IMR-90 (cell line): ENCODE measurements around the gene TPSG1. TPM values are rescaled to one million over a fixed set of nuclear protein-coding genes. Genes with fewer than 3 reads are reported as not detected.

Source experiments
- ATAC-seq: fragments of 200-7000 bp; cut with Tn5 transposase; 2 replicates; pipeline ENCODE4 v1.9.1; 2020; ENCODE audit warnings: low read depth, mild to moderate bottlenecking, moderate library complexity
- BruUV-seq: library from RNA; stranded (reverse); fragments of 400-500 nt; replicated peaks from 2 replicates; lab custom pipeline; 2021; lab: Mats Ljungman, UMichigan
- CTCF ChIA-PET: fragments of 300-600 bp; formaldehyde crosslinking; extraction: SDS; loops from one replicate; lab custom pipeline; 2021; ENCODE audit warnings: antibody characterized with exemption; lab: Yijun Ruan, JAX
- POLR2A ChIA-PET: fragments of 300-600 bp; sonication (Branson Sonifier 250); formaldehyde crosslinking; loops from one replicate; lab custom pipeline; 2022; ENCODE audit warnings: antibody characterized with exemption; ENCODE audit not compliant: unreplicated experiment; lab: Charles Lee
- DNase-seq: peaks from one replicate; pipeline ENCODE4 v3.0.0; 2013
- H2AFZ ChIP-seq: replicated peaks from 2 replicates; pipeline ENCODE3; 2013; ENCODE audit warnings: low read length, mild to moderate bottlenecking; ENCODE audit not compliant: poor library complexity
- H2AK5ac ChIP-seq: 2 replicates; pipeline ENCODE4 v1.6.1; 2013; ENCODE audit warnings: low read depth, low read length, inconsistent platforms
- H2AK9ac ChIP-seq: replicated peaks from 2 replicates; pipeline ENCODE3; 2013; ENCODE audit warnings: mild to moderate bottlenecking, low read depth, low read length, moderate library complexity; ENCODE audit not compliant: poor library complexity
- H2BK120ac ChIP-seq: 2 replicates; pipeline ENCODE4 v1.6.1; 2013; ENCODE audit warnings: low read depth, low read length, inconsistent platforms
- H2BK15ac ChIP-seq: 3 replicates; pipeline ENCODE4 v1.6.1; 2013; ENCODE audit warnings: low read depth, low read length, inconsistent platforms
- H2BK20ac ChIP-seq: 2 replicates; pipeline ENCODE4 v1.6.1; 2013; ENCODE audit warnings: low read depth, mild to moderate bottlenecking, inconsistent platforms, low read length, moderate library complexity
- H2BK5ac ChIP-seq: 2 replicates; pipeline ENCODE4 v1.6.1; 2013; ENCODE audit warnings: mild to moderate bottlenecking, low read depth, low read length, inconsistent platforms; ENCODE audit not compliant: poor library complexity, severe bottlenecking
- H3K14ac ChIP-seq: replicated peaks from 2 replicates; pipeline ENCODE4 v1.6.1; 2013; ENCODE audit warnings: low read depth, low read length, inconsistent platforms
- H3K18ac ChIP-seq: 2 replicates; pipeline ENCODE4 v1.6.1; 2013; ENCODE audit warnings: low read depth, low read length, control low read depth
- H3K23ac ChIP-seq: 2 replicates; pipeline ENCODE4 v1.6.1; 2013; ENCODE audit warnings: low read depth, low read length, inconsistent platforms
- H3K27ac ChIP-seq: 2 replicates; pipeline ENCODE4 v1.5.1; 2013; ENCODE audit warnings: mild to moderate bottlenecking, control low read depth, low read length; ENCODE audit not compliant: insufficient read depth
- H3K27me3 ChIP-seq: 2 replicates; pipeline ENCODE4 v1.6.1; 2013; ENCODE audit warnings: low read length; ENCODE audit not compliant: control insufficient read depth, insufficient read depth
- H3K36me3 ChIP-seq: 2 replicates; pipeline ENCODE4 v1.6.1; 2013; ENCODE audit warnings: low read length, mixed read lengths; ENCODE audit not compliant: control insufficient read depth, insufficient read depth
- H3K4ac ChIP-seq: 2 replicates; pipeline ENCODE4 v1.6.1; 2013; ENCODE audit warnings: low read depth, low read length, inconsistent platforms
- H3K4me1 ChIP-seq: 2 replicates; pipeline ENCODE4 v1.6.1; 2013; ENCODE audit warnings: low read length, mixed read lengths; ENCODE audit not compliant: control insufficient read depth, insufficient read depth
- H3K4me2 ChIP-seq: 2 replicates; pipeline ENCODE4 v1.6.1; 2013; ENCODE audit warnings: low read depth, mild to moderate bottlenecking, control low read depth, low read length, moderate library complexity
- H3K4me3 ChIP-seq: 2 replicates; pipeline ENCODE4 v1.5.1; 2013; ENCODE audit warnings: low read depth, mild to moderate bottlenecking, control low read depth, low read length, moderate library complexity; ENCODE audit not compliant: insufficient read depth
- H3K56ac ChIP-seq: 2 replicates; pipeline ENCODE4 v1.6.1; 2013; ENCODE audit warnings: low read length, inconsistent platforms; ENCODE audit not compliant: insufficient read depth; ENCODE audit errors: extremely low read depth
- H3K79me1 ChIP-seq, 2 experiments: 2 replicates each; pipeline ENCODE4 v1.6.1; 2013; ENCODE audit warnings: low read length in 2 of 2, inconsistent platforms in 1 of 2, low read depth in 1 of 2
- H3K9ac ChIP-seq: 2 replicates; pipeline ENCODE4 v1.6.1; 2013; ENCODE audit warnings: low read depth, low read length, control low read depth
- H3K9me1 ChIP-seq: 2 replicates; pipeline ENCODE4 v1.6.1; 2013; ENCODE audit warnings: low read length, inconsistent platforms; ENCODE audit not compliant: insufficient read depth
- H3K9me3 ChIP-seq: 2 replicates; pipeline ENCODE4 v1.6.1; 2013; ENCODE audit warnings: low read length; ENCODE audit not compliant: control insufficient read depth, insufficient read depth
- H4K20me1 ChIP-seq: 2 replicates; pipeline ENCODE4 v1.6.1; 2013; ENCODE audit warnings: low read length, inconsistent platforms; ENCODE audit not compliant: insufficient read depth
- H4K5ac ChIP-seq: 2 replicates; pipeline ENCODE4 v1.6.1; 2013; ENCODE audit warnings: mild to moderate bottlenecking, low read depth, low read length, control low read depth
- H4K8ac ChIP-seq, 2 experiments: 2 replicates each; pipeline ENCODE4 v1.6.1; 2013; ENCODE audit warnings: low read depth in 2 of 2, low read length in 2 of 2, control low read depth in 1 of 2, inconsistent platforms in 1 of 2
- H4K91ac ChIP-seq: 2 replicates; pipeline ENCODE4 v1.6.1; 2013; ENCODE audit warnings: low read depth, low read length, inconsistent platforms; ENCODE audit not compliant: insufficient read depth
- CEBPB ChIP-seq: IDR thresholded peaks from 2 replicates; pipeline ENCODE4 v1.6.1; 2012; ENCODE audit warnings: low read depth, low read length, improper control_type of control experiment
- CHD1 ChIP-seq: IDR thresholded peaks from 2 replicates; pipeline ENCODE4 v1.6.1; 2012; ENCODE audit warnings: low read depth, low read length, improper control_type of control experiment
- MAZ ChIP-seq: IDR thresholded peaks from 2 replicates; pipeline ENCODE4 v1.6.1; 2012; ENCODE audit warnings: low read depth, mild to moderate bottlenecking, low read length, improper control_type of control experiment, moderate library complexity, borderline replicate concordance
- MXI1 ChIP-seq: IDR thresholded peaks from 2 replicates; pipeline ENCODE4 v1.6.1; 2012; ENCODE audit warnings: low read depth, mild to moderate bottlenecking, low read length, moderate library complexity, borderline replicate concordance
- WGBS, 2 experiments: methylation state at CpG; one replicate each; pipeline versions ENCODE4 v1.1.5 to v1.1.7; 2013; ENCODE audit warnings: missing lambda C conversion rate in 2 of 2; ENCODE audit not compliant: insufficient read length in 1 of 2; ENCODE audit errors: extremely low coverage in 2 of 2; 5-methylcytosine and 5-hydroxymethylcytosine counted together
- dilution Hi-C: fragments of 300-500 bp; cut with HindIII; formaldehyde crosslinking; loops from one replicate; pipeline ENCODE4 v1.14.3; 2018; ENCODE audit warnings: low sequenced_read_pairs; ENCODE audit not compliant: unreplicated experiment
- in situ Hi-C: fragments of 300-500 bp; cut with MboI; formaldehyde crosslinking; loops from 3 replicates; pipeline ENCODE4 v1.14.3; 2019; ENCODE audit warnings: low sequenced_read_pairs, inconsistent platforms, mixed read lengths
- intact Hi-C: fragments of 100-400 bp; cut with micrococcal nuclease; formaldehyde crosslinking; loops from 2 replicates; pipeline ENCODE4 v1.10.0; 2022
- polyA plus RNA-seq, 3 experiments: library from polyadenylated mRNA; depleted of rRNA; stranded (reverse); fragments of >200 nt; gene quantifications; 2 replicates each; pipeline ENCODE4 v1.2.3, GENCODE V29; 2012; ENCODE audit warnings: low replicate concordance in 1 of 3
- total RNA-seq: library from RNA; depleted of rRNA; stranded (reverse); fragments of >200 nt; gene quantifications from 2 replicates; pipeline ENCODE4 v1.2.3, GENCODE V29; 2012; rRNA removed

Gene TPSG1
- total and polyA plus RNA-seq, 2 of the 4 experiments (the other 2 are of a cell fraction) = not detected

DNA sequence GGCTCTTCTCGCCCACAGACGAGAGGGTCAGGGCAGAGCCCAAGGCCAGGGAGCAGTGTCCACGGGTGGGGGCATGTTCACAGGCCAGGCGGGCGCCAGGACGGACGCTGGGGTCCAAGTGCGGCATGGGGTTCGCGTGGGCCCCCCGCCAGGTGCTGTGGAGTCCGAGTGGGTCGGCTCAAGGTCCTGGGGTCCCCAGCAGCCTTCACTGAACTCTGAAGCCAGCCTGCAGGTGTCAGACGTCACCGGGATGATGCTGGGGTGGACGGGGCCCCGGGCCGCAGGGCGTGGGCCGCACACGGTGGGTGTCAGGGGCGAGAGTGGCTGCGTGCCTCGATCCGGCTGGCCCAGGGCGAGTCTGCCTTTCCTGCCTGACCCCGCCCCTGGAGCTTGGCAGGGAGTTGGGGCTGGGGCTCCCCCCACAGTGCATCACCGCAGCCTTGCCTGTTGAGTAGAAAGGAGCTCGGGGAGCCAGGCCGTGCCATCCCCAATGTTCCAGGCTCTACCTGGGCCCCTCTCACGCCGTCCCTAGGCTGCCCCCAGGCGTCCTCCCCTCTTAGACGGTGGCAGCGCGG is 53.1 kb downstream of the TPSG1 start:
- no peaks in the 10 kb centered on the region; the same call in 1 of the 2 replicates for H3K27me3 ChIP-seq
- DNase-seq = no peak
- H4K8ac ChIP-seq = no peak overlapping the region
- no peak overlapping the region for H3K14ac ChIP-seq
- POLR2A ChIA-PET = no interaction called here
- no peak overlapping the region for H2BK5ac ChIP-seq
- 0 out of 2 replicates have a peak, but pooled peaks cover 3% of the 10 kb centered on the region for H3K9me1 ChIP-seq
- H2AK5ac ChIP-seq = no peak overlapping the region
- H2BK15ac ChIP-seq = no peak overlapping the region
- no peak overlapping the region for H2AFZ ChIP-seq
- no peak overlapping the region for H2AK9ac ChIP-seq
- CTCF ChIA-PET = no interaction called here
- dilution Hi-C loops = no loop called here
- no peaks in the 10 kb centered on the region; the same call in 1 of the 2 replicates for H4K20me1 ChIP-seq
- no peak overlapping the region for H3K18ac ChIP-seq
- intact Hi-C loops = no loop called here
- no peak overlapping the region for H2BK120ac ChIP-seq
- no peak overlapping the region for H4K5ac ChIP-seq
- H3K4me3 ChIP-seq = no peak overlapping the region
- H3K36me3 ChIP-seq = no peaks in the 10 kb centered on the region
- no peak for ATAC-seq
- TF ChIP-seq CEBPB = no peak
- no peak for TF ChIP-seq CHD1
- TF ChIP-seq MAZ = no peak
- TF ChIP-seq MXI1 = no peak
- BruUV-seq = no TSS peak
- peaks cover 20% of the 10 kb centered on the region for H3K4me1 ChIP-seq
- no peaks in the 10 kb centered on the region for H3K79me1 ChIP-seq
- no peak overlapping the region for H3K56ac ChIP-seq
- no peak overlapping the region for H3K4ac ChIP-seq
- no peak overlapping the region for H3K23ac ChIP-seq
- in situ Hi-C loops = no loop called here
- H2BK20ac ChIP-seq = no peak overlapping the region
- no peak overlapping the region for H3K4me2 ChIP-seq
- WGBS, 2 experiments = 82% methylated on average over 17 of the region's 36 CpGs; no CpG with 5 or more reads in 1 of the 2 experiments
- H3K9me3 ChIP-seq = no peaks in the 10 kb centered on the region
- no peak overlapping the region for H3K9ac ChIP-seq
- no peak overlapping the region for H3K27ac ChIP-seq
- no peak overlapping the region for H4K91ac ChIP-seq

Other genes starting within 250 kb of the TPSG1 start
- under 0.01 TPM in 2 replicates for gene SOX8, start 243.5 kb downstream of the TPSG1 start, total RNA-seq
- 0.26 and 0.27 TPM in 2 replicates for gene SOX8, start 243.5 kb downstream of the TPSG1 start, polyA plus RNA-seq (2012; rRNA removed)
- gene SSTR5, start 152.5 kb downstream of the TPSG1 start, total RNA-seq = not detected in 2 replicates
- not detected in 2 replicates for gene SSTR5, start 152.5 kb downstream of the TPSG1 start, polyA plus RNA-seq (2012; rRNA removed)
- gene C1QTNF8, start 129.0 kb downstream of the TPSG1 start, total RNA-seq = not detected in 2 replicates
- not detected in 2 replicates for gene C1QTNF8, start 129.0 kb downstream of the TPSG1 start, polyA plus RNA-seq (2012; rRNA removed)
- 1.6 and 1.7 TPM in 2 replicates for gene CACNA1H, start 72.2 kb downstream of the TPSG1 start, total RNA-seq
- 5.8 and 6.1 TPM in 2 replicates for gene CACNA1H, start 72.2 kb downstream of the TPSG1 start, polyA plus RNA-seq (2012; rRNA removed)
- gene TPSB2, start 4.9 kb upstream of the TPSG1 start, total RNA-seq = not detected in 2 replicates
- not detected in 2 replicates for gene TPSB2, start 4.9 kb upstream of the TPSG1 start, polyA plus RNA-seq (2012; rRNA removed)
- gene TPSAB1, start 15.4 kb upstream of the TPSG1 start, total RNA-seq = not detected in 2 replicates
- gene TPSAB1, start 15.4 kb upstream of the TPSG1 start, polyA plus RNA-seq (2012; rRNA removed) = not detected in 2 replicates
- not detected in 2 replicates for gene TPSD1, start 30.8 kb upstream of the TPSG1 start, total RNA-seq
- gene TPSD1, start 30.8 kb upstream of the TPSG1 start, polyA plus RNA-seq (2012; rRNA removed) = not detected in 2 replicates
- gene UBE2I, start 84.4 kb upstream of the TPSG1 start, total RNA-seq = 30.8 and 45.0 TPM in 2 replicates
- 113 and 140 TPM in 2 replicates for gene UBE2I, start 84.4 kb upstream of the TPSG1 start, polyA plus RNA-seq (2012; rRNA removed)
- 0.36 and 0.56 TPM in 2 replicates for gene BAIAP3, start 108.4 kb upstream of the TPSG1 start, total RNA-seq
- gene BAIAP3, start 108.4 kb upstream of the TPSG1 start, polyA plus RNA-seq (2012; rRNA removed) = 0.65 and 0.77 TPM in 2 replicates
- gene TSR3, start 126.6 kb upstream of the TPSG1 start, total RNA-seq = 38.0 and 46.4 TPM in 2 replicates
- gene TSR3, start 126.6 kb upstream of the TPSG1 start, polyA plus RNA-seq (2012; rRNA removed) = 52.9 and 77.8 TPM in 2 replicates
- gene GNPTG, start 126.7 kb upstream of the TPSG1 start, total RNA-seq = 14.7 and 14.9 TPM in 2 replicates
- gene GNPTG, start 126.7 kb upstream of the TPSG1 start, polyA plus RNA-seq (2012; rRNA removed) = 70.8 and 85.2 TPM in 2 replicates
- gene UNKL, start 189.4 kb upstream of the TPSG1 start, total RNA-seq = 3.6 and 4.1 TPM in 2 replicates
- 13.3 and 15.1 TPM in 2 replicates for gene UNKL, start 189.4 kb upstream of the TPSG1 start, polyA plus RNA-seq (2012; rRNA removed)
- 15.1 and 18.1 TPM in 2 replicates for gene UQCC4, start 195.5 kb upstream of the TPSG1 start, total RNA-seq
- gene UQCC4, start 195.5 kb upstream of the TPSG1 start, polyA plus RNA-seq (2012; rRNA removed) = 17.2 and 21.2 TPM in 2 replicates
- gene PERCC1, start 205.8 kb upstream of the TPSG1 start, total RNA-seq = not detected in 2 replicates
- gene PERCC1, start 205.8 kb upstream of the TPSG1 start, polyA plus RNA-seq (2012; rRNA removed) = not detected in 2 replicates
- under 0.01 TPM in 1 of 2 replicates, not detected in the other for gene CCDC154, start 219.3 kb upstream of the TPSG1 start, total RNA-seq
- gene CCDC154, start 219.3 kb upstream of the TPSG1 start, polyA plus RNA-seq (2012; rRNA removed) = 0.09 TPM in 1 of 2 replicates, not detected in the other
- gene CLCN7, start 249.8 kb upstream of the TPSG1 start, total RNA-seq = 10.8 TPM in 2 replicates
- 45.2 and 52.9 TPM in 2 replicates for gene CLCN7, start 249.8 kb upstream of the TPSG1 start, polyA plus RNA-seq (2012; rRNA removed)